OCI-LY3 (cell line): ENCODE measurements around the gene GALNT10.

Source experiments
- H2AFZ ChIP-seq: fragments of 200-600, 300-600 bp; shearing (Covaris generic); 2 replicates; pipeline ENCODE4 v1.6.0; 2014; ENCODE audit warnings: antibody characterized with exemption, low read depth, low read length
- H3K27ac ChIP-seq: fragments of 200-600, 300-600 bp; sonication (generic); 2 replicates; pipeline ENCODE4 v1.5.1; 2014; ENCODE audit warnings: mild to moderate bottlenecking, low read length, moderate library complexity, mixed read lengths
- H3K27me3 ChIP-seq: fragments of 200-600, 300-600 bp; sonication (generic); 2 replicates; pipeline ENCODE4 v1.6.1; 2014; ENCODE audit warnings: low read depth, low read length, mixed read lengths
- H3K36me3 ChIP-seq: fragments of 200-600, 300-600 bp; sonication (generic); replicated peaks from 2 replicates; pipeline ENCODE3; 2014; ENCODE audit warnings: low read depth, low read length, mixed read lengths
- H3K4me1 ChIP-seq: fragments of 300-600, 200-600 bp; sonication (generic); 2 replicates; pipeline ENCODE4 v1.6.1; 2014; ENCODE audit warnings: low read length, mixed read lengths
- H3K4me2 ChIP-seq: fragments of 200-600, 300-600 bp; sonication (generic); 2 replicates; pipeline ENCODE4 v1.6.1; 2014; ENCODE audit warnings: low read length, mixed read lengths
- H3K4me3 ChIP-seq: fragments of 300-600, 200-600 bp; sonication (generic); 2 replicates; pipeline ENCODE4 v1.5.1; 2014; ENCODE audit warnings: antibody characterized with exemption, mild to moderate bottlenecking, low read length, moderate library complexity
- H3K79me2 ChIP-seq: fragments of 300-600, 200-600 bp; shearing (Covaris generic); 2 replicates; pipeline ENCODE4 v1.6.1; 2014; ENCODE audit warnings: mild to moderate bottlenecking, low read length, mixed read lengths
- H3K9ac ChIP-seq: fragments of 300-600, 200-600 bp; shearing (Covaris generic); 2 replicates; pipeline ENCODE4 v1.6.0; 2014; ENCODE audit warnings: mild to moderate bottlenecking, low read length, moderate library complexity
- H3K9me3 ChIP-seq: fragments of 200-600, 300-600 bp; shearing (Covaris generic); 2 replicates; pipeline ENCODE4 v1.6.1; 2014; ENCODE audit warnings: low read length, mixed read lengths; ENCODE audit not compliant: insufficient read depth
- H4K20me1 ChIP-seq: fragments of 200-600, 300-600 bp; sonication (generic); 2 replicates; pipeline ENCODE4 v1.6.1; 2016; ENCODE audit warnings: low read length, mixed read lengths; ENCODE audit not compliant: insufficient read depth
- CTCF ChIP-seq: fragments of 200-600, 300-600 bp; sonication (generic); IDR thresholded peaks from 2 replicates; pipeline ENCODE4 v1.5.1; 2014; ENCODE audit warnings: antibody characterized with exemption, low read length, low read depth
- EZH2phosphoT487 ChIP-seq: fragments of 200-600 bp; shearing (Covaris generic); IDR thresholded peaks from 2 replicates; pipeline ENCODE4 v1.6.1; 2018; ENCODE audit warnings: antibody characterized with exemption, mixed run types, low read depth

The GALNT10 gene

GRCh38 chr5:154274828-154275185 is 84.3 kb downstream of the GALNT10 start:
- H3K36me3 ChIP-seq: no peaks in the 10 kb centered on the region
- H3K4me3 ChIP-seq: no peak overlapping the region
- no peak overlapping the region for H3K9ac ChIP-seq
- 0 out of 2 replicates have a peak, but pooled peaks cover 6% of the 10 kb centered on the region for H3K4me1 ChIP-seq
- no peaks in the 10 kb centered on the region for H3K9me3 ChIP-seq
- H4K20me1 ChIP-seq: no peaks in the 10 kb centered on the region
- H3K27ac ChIP-seq: no peak overlapping the region
- H3K27me3 ChIP-seq: no peaks in the 10 kb centered on the region
- H3K4me2 ChIP-seq: no peak overlapping the region
- no peaks in the 10 kb centered on the region for H3K79me2 ChIP-seq
- TF ChIP-seq CTCF: no peak
- TF ChIP-seq EZH2phosphoT487: no peak
- H2AFZ ChIP-seq: no peak overlapping the region

GRCh38 chr5:154275566-154275965 is 85.0 kb downstream of the GALNT10 start:
- Histone ChIP-seq H3K36me3 (no peaks in the 10 kb centered on the region), H4K20me1 (no peaks in the 10 kb centered on the region), H3K4me2 (no peak overlapping the region), H3K9me3 (no peaks in the 10 kb centered on the region), H2AFZ (no peak overlapping the region), H3K4me3 (no peak overlapping the region), H3K27me3 (no peaks in the 10 kb centered on the region), H3K27ac (no peak overlapping the region), H3K4me1 (0 out of 2 replicates have a peak, but pooled peaks cover 6% of the 10 kb centered on the region), H3K79me2 (no peaks in the 10 kb centered on the region), H3K9ac (no peak overlapping the region)
- TF ChIP-seq CTCF (no peak), EZH2phosphoT487 (no peak)

GRCh38 chr5:154276261-154276972 is 85.9 kb downstream of the GALNT10 start:
- 0 out of 2 replicates have a peak, but pooled peaks cover 6% of the 10 kb centered on the region for H3K4me1 ChIP-seq
- H3K9me3 ChIP-seq: no peaks in the 10 kb centered on the region
- H2AFZ ChIP-seq: no peak overlapping the region
- no peak overlapping the region for H3K4me2 ChIP-seq
- H3K9ac ChIP-seq: no peak overlapping the region
- H3K27me3 ChIP-seq: no peaks in the 10 kb centered on the region
- H3K27ac ChIP-seq: no peak overlapping the region
- TF ChIP-seq EZH2phosphoT487 (no peak), CTCF (no peak)
- H3K79me2 ChIP-seq: no peaks in the 10 kb centered on the region
- no peaks in the 10 kb centered on the region for H3K36me3 ChIP-seq
- no peaks in the 10 kb centered on the region for H4K20me1 ChIP-seq
- H3K4me3 ChIP-seq: no peak overlapping the region

- no peaks in the 10 kb centered on the region for H3K27me3 ChIP-seq
- H3K36me3 ChIP-seq: no peaks in the 10 kb centered on the region
- H3K79me2 ChIP-seq: no peaks in the 10 kb centered on the region
These were observed 86.4 kb downstream of the GALNT10 start for GRCh38 chr5:154276973-154277331.

More at GRCh38 chr5:154276973-154277331, 86.4 kb downstream of the GALNT10 start:
- Histone ChIP-seq H3K4me1 (0 out of 2 replicates have a peak, but pooled peaks cover 6% of the 10 kb centered on the region), H3K27ac (no peak overlapping the region), H3K9ac (no peak overlapping the region), H3K4me3 (no peak overlapping the region), H4K20me1 (no peaks in the 10 kb centered on the region), H2AFZ (no peak overlapping the region), H3K4me2 (no peak overlapping the region), H3K9me3 (no peaks in the 10 kb centered on the region)
- TF ChIP-seq EZH2phosphoT487: no peak
- TF ChIP-seq CTCF: no peak
